Muscle of arm (tissue), 12 donors: ENCODE data around the gene CST9. TPM values are rescaled to one million over a fixed set of nuclear protein-coding genes. Genes with fewer than 3 reads are reported as not detected.

Experiments
- polyA plus RNA-seq, 12 donors: library from polyadenylated mRNA; unstranded; fragments of 120-200 nt; gene quantifications; one replicate each; pipeline ENCODE4 v1.2.1, GENCODE V29; 2013; ENCODE audit not compliant: insufficient read length in 12 of 12

CST9 gene
- polyA plus RNA-seq, 12 donors: not detected

Other genes with a start within 250 kb of the CST9 start
- gene GZF1, start 243.7 kb downstream of the CST9 start, polyA plus RNA-seq: 10 to 100 TPM in 5 of 12 donors, 1 to 10 TPM in 6, not detected in 1; 7.8 to 13.6 (median 9.7) TPM
- 10 to 100 TPM in 3 of 12 donors, 1 to 10 TPM in 8, not detected in 1; 5.2 to 12.8 (median 8.1) TPM for gene NAPB, start 184.4 kb downstream of the CST9 start, polyA plus RNA-seq
- not detected for gene CSTL1, start 166.2 kb downstream of the CST9 start, polyA plus RNA-seq
- not detected for gene CST11, start 153.0 kb downstream of the CST9 start, polyA plus RNA-seq
- not detected for gene CST8, start 114.8 kb downstream of the CST9 start, polyA plus RNA-seq
- gene CST9L, start 37.4 kb downstream of the CST9 start, polyA plus RNA-seq: not detected
- gene CST3, start 32.0 kb upstream of the CST9 start, polyA plus RNA-seq: 100 to 1,000 TPM in 4 of 12 donors, 10 to 100 TPM in 7, not detected in 1; 67.9 to 280 (median 88.8) TPM
- not detected for gene CST4, start 83.1 kb upstream of the CST9 start, polyA plus RNA-seq
- not detected for gene CST1, start 145.0 kb upstream of the CST9 start, polyA plus RNA-seq
- gene CST2, start 220.8 kb upstream of the CST9 start, polyA plus RNA-seq: not detected